HG02610 (cell line): ENCODE measurements around the gene BMPR1A.
A peak's percentile ranks its signal among the peaks of the same experiment; 100 is the strongest.
"Not testable (repeated sequence)": the region's sequence is repeated elsewhere in the genome, so short reads cannot be mapped to it uniquely, and the experiment has no call there.

Experiments
- ATAC-seq: cut with Tn5 transposase; IDR thresholded peaks from one replicate; pipeline ENCODE4 v1.9.1; 2021; ENCODE audit warnings: mild to moderate bottlenecking, moderate library complexity; ENCODE audit not compliant: unreplicated experiment

BMPR1A gene

GRCh38 chr10:86871563-86872183, 115.3 kb downstream of the BMPR1A start:
- ATAC-seq = no peak

- ATAC-seq = peak; percentile 88
These were observed 116.3 kb downstream of the BMPR1A start for GRCh38 chr10:86872757-86873156.

GRCh38 chr10:86876748-86877147, 120.3 kb downstream of the BMPR1A start:
- no peak for ATAC-seq

GRCh38 chr10:86878983-86879713, 122.7 kb downstream of the BMPR1A start:
- ATAC-seq = peak; percentile 85

GRCh38 chr10:86880971-86881370, 124.6 kb downstream of the BMPR1A start:
- no peak for ATAC-seq

GRCh38 chr10:86888585-86889381, 132.4 kb downstream of the BMPR1A start:
- ATAC-seq = peak; percentile 97

GRCh38 chr10:86889997-86890396, 133.6 kb downstream of the BMPR1A start:
- no peak for ATAC-seq

- no peak for ATAC-seq
These were observed 142.1 kb downstream of the BMPR1A start for GRCh38 chr10:86898511-86898910.

- no peak for ATAC-seq
These were observed 142.7 kb downstream of the BMPR1A start for GRCh38 chr10:86899132-86899531.

- peak; percentile 58 for ATAC-seq
These were observed 143.4 kb downstream of the BMPR1A start for GRCh38 chr10:86899670-86900276.

GRCh38 chr10:86900955-86901354, 144.5 kb downstream of the BMPR1A start:
- no peak for ATAC-seq

GRCh38 chr10:86904600-86904999, 148.2 kb downstream of the BMPR1A start:
- no peak for ATAC-seq

GRCh38 chr10:86905429-86905828, 149.0 kb downstream of the BMPR1A start:
- no peak for ATAC-seq

GRCh38 chr10:86914734-86915133, 158.3 kb downstream of the BMPR1A start:
- ATAC-seq = no peak

- no peak for ATAC-seq
These were observed 161.6 kb downstream of the BMPR1A start for GRCh38 chr10:86918022-86918471.

- ATAC-seq = no peak
These were observed 166.1 kb downstream of the BMPR1A start for GRCh38 chr10:86922553-86922961.

- no peak for ATAC-seq
These were observed 173.3 kb downstream of the BMPR1A start for GRCh38 chr10:86929468-86930380.

GRCh38 chr10:86931872-86932271, 175.5 kb downstream of the BMPR1A start:
- ATAC-seq = no peak

- ATAC-seq = no peak
These were observed 176.3 kb downstream of the BMPR1A start for GRCh38 chr10:86932674-86933073.

- ATAC-seq = not testable (repeated sequence)
These were observed 177.8 kb downstream of the BMPR1A start for GRCh38 chr10:86934162-86934711.
